ENCODE data around the gene MISP. TPM values are rescaled to one million over a fixed set of nuclear protein-coding genes. Genes with fewer than 3 reads are reported as not detected.
A peak's percentile ranks its signal among the peaks of the same experiment; 100 is the strongest.

The MISP gene
- total and polyA plus RNA-seq, 2 of the 13 experiments (the other 11 are each of a cell fraction or from before 2014, with no cell fraction given) = 0.67 to 1.3 TPM

GRCh38 chr19:800360-801029, 49.6 kb downstream of the MISP start (continued):
- TF ChIP-seq PAXIP1 (CRISPR knock-in tag; conservative IDR thresholded peaks at IDR 0.05) (no peak), BCL6 (CRISPR knock-in tag; IDR thresholded peaks at IDR 0.05) (peak; percentile 57), ZNF703 (CRISPR knock-in tag; IDR thresholded peaks at IDR 0.05; ENCODE audit: borderline replicate concordance) (no peak), NFYB (CRISPR knock-in tag; IDR thresholded peaks at IDR 0.05) (no peak), MAZ (IDR thresholded peaks at IDR 0.05; ENCODE audit: borderline replicate concordance, low read depth, low read length) (no peak), MAZ (CRISPR knock-in tag; IDR thresholded peaks at IDR 0.05; ENCODE audit: low read depth) (no peak), HDAC2 (CRISPR knock-in tag; IDR thresholded peaks at IDR 0.05) (peak; percentile 50; the same call in 1 of the 2 replicates), KMT2A (CRISPR knock-in tag; IDR thresholded peaks at IDR 0.05) (0 out of 2 replicates have a peak, but pooled peaks have one; percentile 41), CCAR2 (optimal IDR thresholded peaks at IDR 0.05; ENCODE audit: low read depth, low read length) (no peak), SKIL (CRISPR knock-in tag; IDR thresholded peaks at IDR 0.05; ENCODE audit: borderline replicate concordance) (no peak), ZNF780A (CRISPR knock-in tag; IDR thresholded peaks at IDR 0.05) (no peak), CEBPZ (IDR thresholded peaks at IDR 0.05; ENCODE audit: low read length) (no peak), PAF1 (CRISPR knock-in tag; IDR thresholded peaks at IDR 0.05) (no peak), ZNF567 (CRISPR knock-in tag; IDR thresholded peaks at IDR 0.05; ENCODE audit: borderline replicate concordance) (no peak), ZNF580 (CRISPR knock-in tag; IDR thresholded peaks at IDR 0.05; ENCODE audit: borderline replicate concordance, low read depth) (no peak), SMARCE1 (IDR thresholded peaks at IDR 0.05; ENCODE audit: borderline replicate concordance) (no peak), TBP (CRISPR knock-in tag; IDR thresholded peaks at IDR 0.05) (no peak), TIGD3 (CRISPR knock-in tag; IDR thresholded peaks at IDR 0.05; ENCODE audit: borderline replicate concordance) (no peak), FOXA1 (IDR thresholded peaks at IDR 0.05) (no peak), FOXA1 (CRISPR knock-in tag; IDR thresholded peaks at IDR 0.05) (peak; percentile 51; the same call in 1 of the 2 replicates)

All from HepG2 (cell line).